Measurements from ENCODE around the gene IRF2BP2. TPM values are rescaled to one million over a fixed set of nuclear protein-coding genes. Genes with fewer than 3 reads are reported as not detected.

The IRF2BP2 gene
- total and polyA plus RNA-seq, 2 of the 13 experiments (the other 11 are each of a cell fraction or from before 2014, with no cell fraction given): 140 to 147 TPM

DNA sequence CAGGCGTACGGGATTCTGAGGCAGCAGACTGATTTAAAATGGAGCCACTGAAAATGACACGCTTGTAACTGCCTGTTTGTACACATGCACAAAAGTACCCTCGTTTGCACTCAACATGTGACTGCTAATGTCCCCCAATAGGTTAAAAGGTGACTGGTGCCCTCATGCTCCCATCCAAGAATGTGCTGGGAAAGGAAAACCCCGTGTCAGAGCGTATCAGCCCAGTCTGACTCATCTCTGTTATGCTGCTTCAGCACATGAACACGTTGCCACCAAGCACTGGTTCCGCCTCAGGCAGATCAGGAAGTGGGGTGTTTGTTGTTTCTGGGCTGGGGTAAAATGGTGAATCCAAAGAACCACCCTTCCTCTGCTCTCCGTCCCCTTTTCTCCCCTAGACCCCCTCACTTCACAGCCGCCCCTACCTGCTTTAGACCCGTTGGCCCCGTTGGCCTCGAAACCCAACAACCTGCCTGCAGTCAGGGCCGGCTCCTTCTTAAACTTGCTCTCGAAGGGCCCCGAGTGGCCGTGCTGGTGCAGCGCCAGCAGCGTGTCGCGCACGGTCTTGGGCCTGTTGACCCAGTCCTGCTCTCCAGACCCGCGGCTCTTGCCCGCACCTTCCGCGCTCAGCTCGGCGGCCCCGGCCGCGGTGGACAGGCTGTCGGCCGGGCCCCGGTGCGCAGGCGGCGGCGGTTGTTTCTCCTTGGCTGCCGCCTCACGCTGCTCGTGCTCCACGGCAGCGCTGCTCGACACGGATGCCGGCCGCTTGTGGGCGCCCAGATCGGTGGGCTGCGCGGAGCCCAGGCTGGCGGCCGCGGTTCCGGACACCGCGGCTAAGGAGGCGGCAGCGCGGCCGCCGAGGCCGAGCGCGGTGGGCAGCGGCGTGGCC lies 1.7 kb downstream of the IRF2BP2 start (continued):
- TF ChIP-seq, protein P1, sequence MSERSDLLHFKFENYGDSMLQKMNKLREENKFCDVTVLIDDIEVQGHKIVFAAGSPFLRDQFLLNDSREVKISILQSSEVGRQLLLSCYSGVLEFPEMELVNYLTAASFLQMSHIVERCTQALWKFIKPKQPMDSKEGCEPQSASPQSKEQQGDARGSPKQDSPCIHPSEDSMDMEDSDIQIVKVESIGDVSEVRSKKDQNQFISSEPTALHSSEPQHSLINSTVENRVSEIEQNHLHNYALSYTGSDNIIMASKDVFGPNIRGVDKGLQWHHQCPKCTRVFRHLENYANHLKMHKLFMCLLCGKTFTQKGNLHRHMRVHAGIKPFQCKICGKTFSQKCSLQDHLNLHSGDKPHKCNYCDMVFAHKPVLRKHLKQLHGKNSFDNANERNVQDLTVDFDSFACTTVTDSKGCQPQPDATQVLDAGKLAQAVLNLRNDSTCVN (CRISPR knock-in tag; IDR thresholded peaks at IDR 0.05; ENCODE audit: borderline replicate concordance): peak; percentile 19; the same call in 1 of the 2 replicates
- TF ChIP-seq BCL3 (CRISPR knock-in tag; IDR thresholded peaks at IDR 0.05) (peak; percentile 85), ZNF841 (CRISPR knock-in tag; IDR thresholded peaks at IDR 0.05; ENCODE audit: borderline replicate concordance) (no peak), ZNF629 (CRISPR knock-in tag; conservative IDR thresholded peaks at IDR 0.05) (no peak), REXO4 (CRISPR knock-in tag; IDR thresholded peaks at IDR 0.05; ENCODE audit: borderline replicate concordance) (no peak), ZNF501 (CRISPR knock-in tag; IDR thresholded peaks at IDR 0.05) (no peak), ZSCAN29 (CRISPR knock-in tag; conservative IDR thresholded peaks at IDR 0.05) (no peak), ZNF33A (CRISPR knock-in tag; IDR thresholded peaks at IDR 0.05; ENCODE audit: borderline replicate concordance) (no peak), NCOA5 (CRISPR knock-in tag; IDR thresholded peaks at IDR 0.05) (no peak), ZNF782 (CRISPR knock-in tag; IDR thresholded peaks at IDR 0.05; ENCODE audit: borderline replicate concordance) (peak; percentile 70; the same call in 1 of the 2 replicates), ZNF337 (CRISPR knock-in tag; IDR thresholded peaks at IDR 0.05; ENCODE audit: borderline replicate concordance, low read depth) (no peak)
- TF ChIP-seq, protein P2, sequence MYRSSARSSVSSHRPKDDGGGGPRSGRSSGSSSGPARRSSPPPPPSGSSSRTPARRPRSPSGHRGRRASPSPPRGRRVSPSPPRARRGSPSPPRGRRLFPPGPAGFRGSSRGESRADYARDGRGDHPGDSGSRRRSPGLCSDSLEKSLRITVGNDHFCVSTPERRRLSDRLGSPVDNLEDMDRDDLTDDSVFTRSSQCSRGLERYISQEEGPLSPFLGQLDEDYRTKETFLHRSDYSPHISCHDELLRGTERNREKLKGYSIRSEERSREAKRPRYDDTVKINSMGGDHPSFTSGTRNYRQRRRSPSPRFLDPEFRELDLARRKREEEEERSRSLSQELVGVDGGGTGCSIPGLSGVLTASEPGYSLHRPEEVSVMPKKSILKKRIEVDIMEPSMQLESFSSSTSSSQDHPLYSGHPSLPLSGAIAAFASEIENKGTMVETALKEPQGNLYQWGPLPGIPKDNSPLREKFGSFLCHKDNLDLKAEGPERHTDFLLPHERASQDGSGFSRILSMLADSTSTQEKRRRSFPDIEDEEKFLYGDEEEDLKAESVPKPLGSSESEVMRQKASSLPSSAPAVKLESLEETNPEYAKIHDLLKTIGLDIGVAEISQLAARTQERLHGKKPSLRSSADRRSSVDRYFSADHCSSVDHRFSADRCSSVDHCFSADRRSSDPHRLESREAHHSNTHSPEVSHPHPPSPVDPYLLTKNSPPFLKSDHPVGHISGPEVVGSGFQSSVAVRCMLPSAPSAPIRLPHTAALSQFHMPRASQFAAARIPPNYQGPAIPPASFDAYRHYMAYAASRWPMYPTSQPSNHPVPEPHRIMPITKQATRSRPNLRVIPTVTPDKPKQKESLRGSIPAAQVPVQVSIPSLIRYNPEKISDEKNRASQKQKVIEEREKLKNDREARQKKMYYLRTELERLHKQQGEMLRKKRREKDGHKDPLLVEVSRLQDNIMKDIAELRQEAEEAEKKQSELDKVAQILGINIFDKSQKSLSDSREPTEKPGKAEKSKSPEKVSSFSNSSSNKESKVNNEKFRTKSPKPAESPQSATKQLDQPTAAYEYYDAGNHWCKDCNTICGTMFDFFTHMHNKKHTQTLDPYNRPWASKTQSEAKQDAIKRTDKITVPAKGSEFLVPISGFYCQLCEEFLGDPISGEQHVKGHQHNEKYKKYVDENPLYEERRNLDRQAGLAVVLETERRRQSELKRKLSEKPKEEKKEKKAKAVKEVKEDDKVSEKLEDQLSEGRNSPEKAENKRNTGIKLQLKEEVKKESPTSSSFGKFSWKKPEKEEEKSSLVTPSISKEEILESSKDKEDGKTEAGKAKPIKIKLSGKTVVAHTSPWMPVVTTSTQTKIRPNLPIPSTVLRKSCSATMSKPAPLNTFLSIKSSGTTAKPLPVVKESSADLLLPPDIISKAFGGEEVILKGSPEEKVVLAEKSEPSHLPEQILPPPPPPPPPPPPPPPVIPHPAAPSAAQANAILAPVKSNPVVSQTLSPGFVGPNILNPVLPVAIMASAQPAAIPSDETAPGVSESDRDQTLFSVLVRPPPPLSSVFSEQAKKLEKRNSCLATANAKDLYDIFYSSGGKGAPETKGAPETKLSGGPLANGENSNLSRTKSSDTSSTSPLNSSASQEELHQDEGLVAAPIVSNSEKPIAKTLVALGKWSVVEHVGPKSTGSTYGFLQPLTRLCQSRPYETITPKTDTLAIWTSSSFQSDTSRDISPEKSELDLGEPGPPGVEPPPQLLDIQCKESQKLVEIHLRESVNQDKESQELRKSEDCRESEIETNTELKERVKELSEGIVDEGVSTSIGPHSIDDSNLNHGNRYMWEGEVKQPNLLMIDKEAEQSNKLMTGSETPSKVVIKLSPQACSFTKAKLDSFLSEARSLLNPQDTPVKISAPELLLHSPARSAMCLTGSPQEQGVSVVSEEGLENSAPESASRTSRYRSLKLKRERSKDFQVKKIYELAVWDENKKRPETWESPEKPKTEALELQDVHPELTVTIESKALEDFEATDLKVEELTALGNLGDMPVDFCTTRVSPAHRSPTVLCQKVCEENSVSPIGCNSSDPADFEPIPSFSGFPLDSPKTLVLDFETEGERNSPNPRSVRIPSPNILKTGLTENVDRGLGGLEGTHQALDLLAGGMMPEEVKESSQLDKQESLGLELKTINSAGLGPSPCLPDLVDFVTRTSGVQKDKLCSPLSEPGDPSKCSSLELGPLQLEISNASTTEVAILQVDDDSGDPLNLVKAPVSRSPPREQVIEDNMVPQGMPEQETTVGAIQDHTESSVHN (CRISPR knock-in tag; IDR thresholded peaks at IDR 0.05): no peak; the same call in 1 of the 2 replicates
- TF ChIP-seq, protein P3, sequence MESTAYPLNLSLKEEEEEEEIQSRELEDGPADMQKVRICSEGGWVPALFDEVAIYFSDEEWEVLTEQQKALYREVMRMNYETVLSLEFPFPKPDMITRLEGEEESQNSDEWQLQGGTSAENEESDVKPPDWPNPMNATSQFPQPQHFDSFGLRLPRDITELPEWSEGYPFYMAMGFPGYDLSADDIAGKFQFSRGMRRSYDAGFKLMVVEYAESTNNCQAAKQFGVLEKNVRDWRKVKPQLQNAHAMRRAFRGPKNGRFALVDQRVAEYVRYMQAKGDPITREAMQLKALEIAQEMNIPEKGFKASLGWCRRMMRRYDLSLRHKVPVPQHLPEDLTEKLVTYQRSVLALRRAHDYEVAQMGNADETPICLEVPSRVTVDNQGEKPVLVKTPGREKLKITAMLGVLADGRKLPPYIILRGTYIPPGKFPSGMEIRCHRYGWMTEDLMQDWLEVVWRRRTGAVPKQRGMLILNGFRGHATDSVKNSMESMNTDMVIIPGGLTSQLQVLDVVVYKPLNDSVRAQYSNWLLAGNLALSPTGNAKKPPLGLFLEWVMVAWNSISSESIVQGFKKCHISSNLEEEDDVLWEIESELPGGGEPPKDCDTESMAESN (CRISPR knock-in tag; conservative IDR thresholded peaks at IDR 0.05): peak; percentile 50; the same call in 1 of the 2 replicates

All from HepG2 (cell line).